Measurements from ENCODE around the gene RELL1.

DNA sequence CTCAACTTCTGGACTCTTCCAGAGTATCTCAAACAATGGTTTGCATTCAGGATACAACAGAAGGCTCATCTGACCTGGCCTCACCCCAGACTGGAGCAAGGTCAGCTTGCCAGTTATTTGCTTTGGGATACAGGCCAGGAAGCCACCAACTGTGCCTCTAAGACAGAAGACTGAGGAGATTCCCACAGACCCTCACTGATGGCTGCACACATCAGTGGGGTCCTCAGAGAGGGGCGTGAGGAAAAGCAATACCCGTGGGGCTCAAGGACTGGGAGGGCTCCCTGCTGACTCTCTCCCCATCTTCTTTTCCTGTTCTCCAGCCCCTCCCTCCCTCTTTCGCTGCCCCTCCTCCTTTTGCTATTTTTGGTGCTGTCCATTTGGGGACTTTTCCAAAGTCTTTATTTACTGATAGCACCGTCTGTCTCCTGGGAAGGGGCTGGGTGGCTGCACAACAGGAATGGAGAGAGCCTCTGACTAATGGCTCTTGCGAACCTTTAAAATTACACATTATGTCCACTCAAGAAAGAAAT lies 23.2 kb downstream of the RELL1 start:
- TF ChIP-seq, protein P1, sequence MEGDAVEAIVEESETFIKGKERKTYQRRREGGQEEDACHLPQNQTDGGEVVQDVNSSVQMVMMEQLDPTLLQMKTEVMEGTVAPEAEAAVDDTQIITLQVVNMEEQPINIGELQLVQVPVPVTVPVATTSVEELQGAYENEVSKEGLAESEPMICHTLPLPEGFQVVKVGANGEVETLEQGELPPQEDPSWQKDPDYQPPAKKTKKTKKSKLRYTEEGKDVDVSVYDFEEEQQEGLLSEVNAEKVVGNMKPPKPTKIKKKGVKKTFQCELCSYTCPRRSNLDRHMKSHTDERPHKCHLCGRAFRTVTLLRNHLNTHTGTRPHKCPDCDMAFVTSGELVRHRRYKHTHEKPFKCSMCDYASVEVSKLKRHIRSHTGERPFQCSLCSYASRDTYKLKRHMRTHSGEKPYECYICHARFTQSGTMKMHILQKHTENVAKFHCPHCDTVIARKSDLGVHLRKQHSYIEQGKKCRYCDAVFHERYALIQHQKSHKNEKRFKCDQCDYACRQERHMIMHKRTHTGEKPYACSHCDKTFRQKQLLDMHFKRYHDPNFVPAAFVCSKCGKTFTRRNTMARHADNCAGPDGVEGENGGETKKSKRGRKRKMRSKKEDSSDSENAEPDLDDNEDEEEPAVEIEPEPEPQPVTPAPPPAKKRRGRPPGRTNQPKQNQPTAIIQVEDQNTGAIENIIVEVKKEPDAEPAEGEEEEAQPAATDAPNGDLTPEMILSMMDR (IDR thresholded peaks at IDR 0.05; ENCODE audit: insufficient read depth, low read depth, low read length), result no peak
- TF ChIP-seq EZH2 (IDR thresholded peaks at IDR 0.05; ENCODE audit: insufficient read depth, low read length), result no peak
